Endometrium (tissue), 2 donors: ENCODE data around the gene KATNAL2.

ENCODE experiments used
- FAIRE-seq: peaks from 2 replicates; lab custom pipeline; 2012; peaks lifted over from hg19 to GRCh38; lab: Jason Lieb, UNC
- donor health status: control.
- donor health status: control.

KATNAL2 gene

DNA sequence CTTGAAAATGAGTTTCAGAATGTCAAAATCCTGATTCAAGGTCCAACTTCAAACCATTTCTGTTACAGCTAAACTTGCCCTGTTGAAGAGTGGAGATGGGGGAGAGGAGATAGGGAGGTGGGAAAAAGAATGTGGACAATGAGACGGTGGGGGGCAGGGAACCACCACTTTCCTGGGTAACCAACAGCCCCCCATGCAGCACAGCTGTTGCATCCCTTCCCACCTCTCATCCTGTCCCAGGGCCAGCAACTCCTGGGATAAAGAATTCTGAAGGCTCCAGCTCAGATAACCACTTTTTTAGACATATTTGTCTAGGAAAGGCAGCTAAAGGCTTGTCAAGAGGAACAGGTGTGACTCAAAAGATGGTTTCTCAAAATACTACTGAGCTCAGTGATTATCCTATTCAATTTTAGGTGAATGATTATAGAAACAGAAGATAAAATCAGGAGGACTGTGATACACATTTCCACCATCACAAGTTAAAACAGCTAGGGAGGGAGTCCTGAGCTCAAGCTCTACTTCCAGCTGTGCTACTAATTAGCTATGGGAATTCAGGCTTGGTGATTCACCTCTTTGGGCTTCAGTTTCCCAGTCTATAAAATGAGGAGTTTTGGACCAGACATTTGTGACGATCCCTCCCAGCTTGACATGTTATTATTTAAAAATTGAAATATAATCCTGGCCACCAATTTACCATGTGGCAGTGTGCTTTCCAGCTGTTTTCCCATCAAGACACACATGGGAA is 196.6 kb downstream of the KATNAL2 start:
- no peak for FAIRE-seq

DNA sequence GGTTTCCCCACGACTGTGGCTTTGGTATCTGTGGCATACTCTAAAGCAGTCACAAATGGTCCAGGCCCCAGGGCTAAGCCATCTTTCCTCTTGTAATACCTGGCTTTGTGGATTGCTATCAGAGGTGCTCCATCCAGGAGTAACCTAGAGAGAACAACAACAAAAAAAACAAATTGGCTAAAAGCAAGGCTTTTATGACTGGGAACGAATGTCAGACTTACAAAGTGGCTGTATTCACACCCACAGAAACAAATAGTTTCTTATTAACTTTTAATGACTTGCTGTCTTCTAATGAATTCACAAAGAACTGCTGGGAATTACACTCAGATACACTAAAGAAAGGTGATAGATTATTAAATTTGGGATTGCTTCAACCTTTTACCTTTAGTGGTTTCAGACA is 197.8 kb downstream of the KATNAL2 start:
- no peak for FAIRE-seq

DNA sequence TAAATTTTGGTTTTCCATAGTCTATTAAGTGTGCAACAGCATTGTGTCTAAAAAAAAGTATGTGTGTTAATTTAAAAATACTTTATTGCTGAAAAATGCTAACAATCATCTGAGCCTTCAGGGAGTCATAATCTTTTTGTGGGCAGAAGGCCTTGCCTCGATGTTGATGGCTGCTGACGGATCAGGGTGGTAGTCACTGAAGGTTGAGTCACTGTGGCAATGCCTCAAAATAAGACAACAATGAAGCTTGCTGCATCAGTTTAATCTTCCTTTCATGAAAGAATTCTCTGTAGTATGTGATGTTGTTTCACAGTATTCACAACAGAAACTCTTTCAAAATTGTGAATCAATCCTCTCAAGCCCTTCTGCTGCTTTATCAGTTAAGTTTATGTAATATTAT is 201.6 kb downstream of the KATNAL2 start:
- no peak for FAIRE-seq

DNA sequence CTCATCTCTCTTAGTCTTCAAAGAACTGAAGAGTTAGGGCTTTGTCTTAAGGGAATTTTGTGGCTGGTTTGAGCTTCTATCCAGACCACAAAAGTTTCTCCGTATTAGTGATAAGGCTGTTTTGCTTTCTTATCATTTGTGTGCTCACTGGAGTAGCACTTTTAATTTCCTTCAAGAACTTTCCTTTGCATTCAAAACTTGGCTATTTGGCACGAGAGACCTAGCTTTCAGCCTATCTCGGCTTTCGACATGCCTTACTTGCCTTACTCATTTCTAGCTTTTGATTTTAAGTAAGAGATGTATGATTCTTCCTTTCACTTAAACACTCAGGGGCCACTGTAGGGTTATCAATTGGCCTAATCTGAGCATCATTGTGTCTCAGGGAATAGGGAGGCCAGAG is 203.0 kb downstream of the KATNAL2 start:
- FAIRE-seq: no peak

DNA sequence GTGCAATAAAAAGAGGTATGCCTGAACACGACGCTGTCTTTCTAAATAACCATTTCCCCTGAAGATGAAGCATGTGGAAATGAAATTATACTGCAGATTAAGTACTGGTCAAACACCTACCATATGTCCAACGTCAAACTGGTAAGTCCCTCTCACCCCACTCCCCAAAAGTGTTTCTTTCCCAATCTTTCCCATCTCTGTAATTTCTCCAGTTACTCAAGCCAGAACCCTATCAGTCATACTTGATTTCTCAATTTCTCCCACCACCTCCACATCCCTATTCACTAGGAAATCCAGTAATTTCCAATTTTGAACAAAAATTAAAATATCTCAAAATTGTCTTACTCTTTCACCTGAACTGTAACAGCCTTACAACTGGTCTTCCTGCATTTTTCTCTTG is 203.7 kb downstream of the KATNAL2 start:
- FAIRE-seq: no peak

DNA sequence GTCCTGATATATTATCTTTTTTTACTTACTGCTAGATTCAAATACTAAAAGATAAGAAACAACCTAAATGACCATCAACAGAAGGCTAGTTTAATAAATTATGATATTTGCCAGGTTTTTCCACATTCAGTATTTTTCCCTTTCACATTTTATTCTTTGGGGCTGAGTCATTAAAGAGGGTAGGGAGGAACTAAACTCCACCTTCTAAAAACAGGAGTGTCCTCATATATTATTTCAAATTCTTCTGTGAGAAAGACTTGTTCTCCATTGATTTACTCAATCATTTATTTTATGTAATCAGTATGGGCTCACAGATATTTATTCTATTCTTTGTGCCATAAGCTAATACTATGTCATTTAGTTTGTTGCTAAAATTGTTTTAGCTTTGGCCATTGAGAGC is 223.9 kb downstream of the KATNAL2 start:
- no peak for FAIRE-seq

DNA sequence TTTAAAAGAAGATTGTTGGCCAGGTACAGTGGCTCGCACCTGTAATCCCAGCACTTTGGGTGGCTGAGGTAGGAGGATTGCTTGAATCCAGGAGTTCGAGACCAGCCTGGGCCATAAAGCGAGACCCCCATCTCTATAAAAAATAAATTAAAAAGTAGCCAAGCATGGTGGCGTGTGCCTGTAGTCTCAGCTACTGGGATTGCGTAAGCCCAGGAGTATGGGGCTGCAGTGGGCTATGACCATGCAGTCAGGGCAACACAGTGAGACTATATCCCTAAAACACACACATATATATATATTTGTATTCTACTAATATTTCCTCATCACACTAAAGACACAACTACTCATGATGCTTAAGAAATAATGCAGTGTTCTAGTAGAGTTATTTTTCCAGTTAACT is 225.8 kb downstream of the KATNAL2 start:
- FAIRE-seq: no peak

DNA sequence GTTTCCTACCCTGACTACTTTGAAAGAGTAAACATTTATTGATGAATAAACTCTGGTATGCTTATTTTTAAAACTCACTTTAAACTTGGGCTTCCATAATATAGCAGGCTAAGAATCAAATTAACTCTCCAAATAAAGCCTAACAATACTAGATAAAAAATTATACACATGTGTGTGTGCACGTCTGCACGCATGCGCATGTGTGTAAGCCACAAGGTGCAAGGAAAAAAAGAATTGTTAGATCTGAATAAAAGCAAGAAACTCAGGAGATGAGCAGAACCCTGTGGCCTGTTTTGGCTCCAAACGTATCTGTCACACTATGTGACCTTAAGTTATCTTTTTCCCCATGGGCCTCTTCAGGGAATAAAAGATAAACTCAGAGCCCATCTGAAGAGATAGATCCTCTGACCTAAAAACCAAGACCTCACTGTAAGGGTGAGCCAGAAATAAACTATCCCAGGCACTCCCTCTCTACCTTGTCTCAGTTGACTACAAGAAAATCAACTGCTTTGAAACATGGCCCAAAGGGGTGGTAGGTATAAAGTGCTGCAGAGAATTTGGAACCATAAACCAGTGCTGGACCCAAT is 226.6 kb downstream of the KATNAL2 start:
- no peak for FAIRE-seq

DNA sequence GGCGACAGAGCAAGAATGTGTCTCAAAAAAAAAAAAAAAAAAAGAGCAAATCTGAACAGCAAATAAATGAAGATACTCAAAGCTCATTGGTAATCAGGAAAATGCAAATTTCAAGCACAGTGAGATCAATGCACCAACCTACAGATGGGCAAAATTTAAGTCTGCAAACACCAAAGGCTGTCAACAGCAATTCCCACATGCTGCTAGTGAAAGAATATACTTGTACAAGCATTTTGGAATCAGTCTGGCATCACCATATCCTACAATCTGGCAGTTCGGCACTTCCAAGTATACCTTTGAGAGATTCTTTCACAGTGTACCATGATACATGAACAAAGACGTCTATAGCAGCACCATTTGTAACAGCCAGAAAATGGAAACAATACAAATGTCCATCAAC is 228.8 kb downstream of the KATNAL2 start:
- FAIRE-seq: no peak

DNA sequence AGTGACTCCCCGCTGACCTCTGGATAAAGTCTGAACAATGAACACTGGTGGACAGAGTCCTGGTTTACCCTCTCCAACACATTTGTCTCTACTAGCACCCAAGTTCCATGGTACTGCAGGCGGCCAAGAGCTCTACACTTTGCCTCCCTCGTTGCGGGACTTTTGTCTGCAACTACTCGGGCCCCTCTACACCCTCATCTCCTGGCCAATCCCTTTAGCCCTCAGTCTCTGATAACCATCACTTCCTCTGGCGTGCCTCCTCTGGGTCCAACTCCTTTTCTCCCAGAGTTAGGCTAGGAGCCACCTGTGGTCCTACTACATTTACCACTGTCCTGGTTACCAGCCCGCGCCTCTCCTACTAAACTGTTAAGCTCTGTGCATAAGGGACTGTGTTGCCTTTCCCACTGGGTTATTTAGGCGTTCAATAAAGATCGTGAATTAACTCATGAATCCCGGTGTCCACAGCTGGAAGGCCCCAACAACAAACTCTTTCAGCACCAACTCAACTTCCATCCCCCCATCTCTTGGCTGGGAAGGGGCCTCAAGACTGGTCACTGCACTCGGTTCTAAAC is 232.1 kb downstream of the KATNAL2 start:
- no peak for FAIRE-seq

DNA sequence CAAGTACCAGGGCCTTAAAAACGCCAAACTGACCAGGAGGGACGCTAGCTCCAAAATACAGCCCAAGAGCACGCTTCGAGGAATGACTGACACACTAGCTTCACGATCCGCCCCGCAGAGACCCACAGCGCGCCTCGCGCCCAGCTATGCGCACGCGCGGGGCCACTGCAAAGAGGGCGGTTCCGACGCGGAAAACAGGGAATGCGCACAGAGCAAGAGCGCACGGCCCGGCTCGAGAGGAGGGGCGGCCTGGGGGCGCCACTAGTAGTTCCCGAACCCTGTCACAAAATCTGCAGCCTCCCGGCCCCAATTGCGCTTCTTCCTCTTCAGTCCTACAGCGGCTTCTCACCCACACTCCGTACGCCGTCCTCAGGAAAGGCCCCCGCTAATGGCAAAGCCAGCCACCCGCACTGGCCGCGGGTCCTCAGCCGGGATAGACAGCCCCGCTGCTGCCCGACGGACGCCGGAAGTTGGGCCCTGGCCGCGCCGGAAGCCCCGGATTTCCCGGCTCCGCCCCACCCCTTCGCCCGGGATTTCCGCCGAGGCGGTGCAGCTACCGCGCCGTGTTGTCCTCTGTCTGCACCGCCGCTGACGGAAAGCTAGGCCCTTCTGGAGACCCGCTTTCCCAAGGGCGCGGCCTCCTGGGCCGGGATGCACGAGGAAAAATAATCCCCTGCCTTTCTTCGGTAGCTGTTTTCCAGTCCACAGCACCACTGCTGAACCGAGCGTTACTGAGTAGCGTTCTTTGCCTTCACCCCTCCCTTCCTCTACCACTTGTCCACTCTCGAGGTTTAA is 232.8 kb downstream of the KATNAL2 start, which contains the start of gene HDHD2:
TSS of gene HDHD2 (minus strand) at position 472 of the 795 bp plus-strand sequence. CDS start 14,061 bp downstream, outside the sequence.
- no peak for FAIRE-seq

DNA sequence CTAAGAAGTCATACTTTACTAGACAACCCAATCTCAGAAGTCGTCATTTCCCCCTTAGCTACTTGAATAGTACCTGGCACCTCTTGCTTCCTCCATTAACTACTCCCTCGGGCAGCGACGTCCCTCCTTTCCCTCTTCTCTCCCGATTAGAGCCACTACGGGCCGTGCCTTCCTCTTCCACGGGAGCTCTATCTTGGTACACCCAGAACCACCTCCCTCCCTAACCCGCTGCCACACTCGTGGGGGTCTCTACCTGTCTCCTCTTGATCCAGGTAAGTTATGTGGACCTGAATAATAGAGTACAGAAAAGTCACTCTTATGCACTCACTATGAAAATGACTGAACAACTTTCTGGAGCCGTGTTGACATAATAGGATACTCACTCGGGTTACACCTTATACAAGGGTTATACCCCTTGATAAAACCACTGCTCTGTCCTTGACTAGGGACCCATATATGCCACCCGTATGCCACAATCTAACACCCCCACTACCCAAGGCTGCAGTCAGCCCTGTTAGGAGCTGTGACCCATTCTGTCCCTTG is 233.5 kb downstream of the KATNAL2 start:
- no peak for FAIRE-seq

DNA sequence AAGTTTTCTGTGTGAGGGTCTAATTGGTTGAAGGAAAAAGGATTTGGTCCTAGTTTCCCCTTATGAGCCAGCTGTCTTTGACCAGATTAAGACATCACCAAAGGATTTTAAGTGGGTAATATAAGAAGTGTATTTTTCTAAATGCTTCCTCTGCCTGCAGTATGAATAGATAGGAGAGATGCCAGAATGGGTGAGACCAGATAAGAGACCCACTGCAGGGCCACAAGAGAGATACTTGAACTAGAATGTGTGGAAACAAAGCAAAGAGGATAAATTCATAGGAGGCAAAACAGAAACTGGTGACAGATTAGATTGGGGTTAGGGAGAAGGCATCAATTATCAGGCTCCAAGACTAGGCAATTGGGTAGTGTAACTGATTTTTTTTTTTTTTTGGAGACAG is 234.0 kb downstream of the KATNAL2 start:
- FAIRE-seq: no peak
